GM19467 (cell line): ENCODE data around the gene MDH1B.
"Not testable (repeated sequence)": the region's sequence is repeated elsewhere in the genome, so short reads cannot be mapped to it uniquely, and the experiment has no call there.

Experiments used
- ATAC-seq: cut with Tn5 transposase; IDR thresholded peaks from one replicate; pipeline ENCODE4 v1.9.1; 2021; ENCODE audit warnings: mild to moderate bottlenecking, moderate library complexity; ENCODE audit not compliant: unreplicated experiment

The MDH1B gene

DNA sequence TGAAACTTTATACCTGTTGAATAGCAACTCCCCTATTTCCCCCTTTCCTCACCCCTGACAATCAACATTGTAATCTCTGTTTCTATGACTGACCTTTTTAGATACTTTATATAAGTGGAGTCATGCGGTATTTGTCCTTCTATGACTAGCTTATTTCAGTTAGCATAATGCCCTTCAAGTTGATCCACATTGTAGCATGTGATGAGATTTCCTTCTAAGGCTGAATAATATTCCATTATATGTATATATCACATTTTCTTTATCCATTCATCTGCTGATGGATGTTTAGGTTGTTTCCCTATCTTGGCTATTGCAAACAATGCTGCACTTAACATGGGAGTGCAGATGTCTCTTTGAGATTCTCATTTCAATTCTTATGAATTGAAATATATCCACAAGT lies 9.7 kb upstream of the MDH1B start:
- no peak for ATAC-seq

DNA sequence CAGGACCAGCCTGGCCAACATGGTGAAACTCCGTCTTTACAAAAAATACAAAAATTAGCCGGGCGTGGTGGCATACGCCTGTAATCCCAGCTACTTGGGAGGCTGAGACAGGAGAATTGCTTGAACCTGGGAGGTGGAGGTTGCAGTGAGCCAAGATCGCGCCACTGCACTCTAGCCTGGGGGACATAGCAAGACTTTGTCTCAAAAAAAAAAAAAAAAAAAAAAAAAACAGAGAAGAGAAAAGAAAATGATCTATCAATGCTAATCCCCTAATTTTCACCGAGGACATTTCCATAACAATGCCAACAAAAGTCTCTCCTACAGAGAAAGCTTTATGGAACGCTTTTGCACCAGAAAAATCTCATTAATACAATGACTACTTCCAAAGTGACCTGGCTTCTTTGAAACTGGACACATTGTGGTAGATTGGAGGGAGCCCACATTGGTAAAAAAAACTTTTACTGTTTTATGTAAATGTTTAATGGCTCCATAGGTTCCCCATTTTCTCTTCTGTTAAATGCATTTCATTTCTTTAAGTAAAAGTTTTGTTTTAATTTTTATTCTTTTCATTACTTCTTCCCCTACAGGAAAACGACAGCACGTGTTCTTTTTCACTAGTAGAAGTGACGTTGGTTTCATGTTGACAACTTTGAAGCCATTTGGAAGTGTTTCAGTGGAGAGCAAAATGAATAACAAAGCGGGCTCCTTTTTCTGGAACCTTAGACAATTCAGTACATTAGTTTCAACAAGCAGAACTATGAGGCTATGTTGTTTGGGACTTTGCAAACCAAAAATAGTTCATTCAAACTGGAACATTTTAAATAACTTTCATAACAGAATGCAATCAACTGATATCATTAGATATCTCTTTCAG lies 1.2 kb upstream of the MDH1B start:
- no peak for ATAC-seq

DNA sequence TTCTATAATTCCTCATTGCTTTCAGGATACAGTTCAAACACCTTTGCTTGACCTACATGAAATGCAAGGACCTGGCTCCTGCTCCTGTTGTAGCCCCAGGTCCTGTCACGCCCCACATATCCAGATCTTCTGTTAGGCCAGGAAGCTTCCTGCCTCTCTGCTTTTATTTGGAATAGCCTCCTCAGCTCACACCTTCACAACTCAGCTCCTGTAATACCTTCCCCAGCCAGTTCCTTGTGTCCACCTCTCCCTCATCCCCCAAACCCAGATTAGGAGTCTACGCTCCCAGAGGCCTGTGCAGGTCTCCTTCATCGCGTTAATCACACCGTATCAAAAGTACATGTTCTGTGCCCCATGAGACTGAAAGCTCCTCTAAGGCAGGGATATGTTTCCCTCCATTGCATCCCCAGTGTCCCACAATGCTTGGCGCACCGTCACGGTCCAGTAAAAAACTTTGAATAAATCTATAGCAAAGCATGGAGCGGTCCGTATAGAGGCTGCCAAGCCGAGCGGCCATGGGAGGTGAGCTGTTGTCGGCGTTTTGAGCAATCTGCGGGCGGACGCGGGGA lies 371 bp downstream of the MDH1B start:
- no peak for ATAC-seq

- no peak for ATAC-seq
Observed at GRCh38 chr2:206756816-206757215, 8.3 kb downstream of the MDH1B start.

DNA sequence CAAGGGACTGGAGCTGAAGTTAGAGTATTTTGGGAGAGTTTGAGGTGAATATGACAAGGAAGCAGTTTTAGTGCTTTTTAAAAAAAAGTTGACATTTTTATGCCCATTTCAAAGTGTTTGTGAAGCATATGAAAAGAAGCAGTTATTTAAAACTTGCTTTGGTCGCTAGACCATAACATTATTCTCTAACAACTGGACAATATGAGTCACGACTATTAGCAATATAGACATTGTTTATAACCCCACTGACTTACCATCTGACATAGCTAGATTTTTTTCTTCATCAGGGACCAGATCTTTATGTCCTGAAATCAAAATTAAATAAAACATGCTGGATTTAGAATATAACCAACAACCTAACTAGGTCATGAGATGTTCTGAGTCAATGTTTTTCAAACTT lies 24.3 kb downstream of the MDH1B start:
- no peak for ATAC-seq

DNA sequence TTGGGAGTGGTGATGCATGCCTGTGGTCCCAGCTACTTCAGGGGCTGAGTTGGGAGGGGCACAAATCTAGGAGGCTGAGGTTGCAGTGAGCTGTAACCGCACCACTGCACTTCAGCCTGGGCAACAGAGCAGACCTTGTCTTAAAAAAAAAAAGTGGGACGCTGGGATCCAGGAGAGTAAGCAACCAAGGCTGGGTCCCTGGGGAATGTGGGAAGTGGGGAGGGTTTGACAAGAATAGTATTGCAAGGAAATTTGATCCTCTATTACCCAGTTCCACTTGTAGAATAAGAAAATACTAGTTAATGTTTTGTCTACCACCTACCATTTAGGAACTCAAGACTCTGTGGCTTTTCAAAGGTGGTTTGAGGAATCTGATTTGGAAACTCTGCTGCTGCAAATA lies 25.9 kb downstream of the MDH1B start:
- no peak for ATAC-seq

DNA sequence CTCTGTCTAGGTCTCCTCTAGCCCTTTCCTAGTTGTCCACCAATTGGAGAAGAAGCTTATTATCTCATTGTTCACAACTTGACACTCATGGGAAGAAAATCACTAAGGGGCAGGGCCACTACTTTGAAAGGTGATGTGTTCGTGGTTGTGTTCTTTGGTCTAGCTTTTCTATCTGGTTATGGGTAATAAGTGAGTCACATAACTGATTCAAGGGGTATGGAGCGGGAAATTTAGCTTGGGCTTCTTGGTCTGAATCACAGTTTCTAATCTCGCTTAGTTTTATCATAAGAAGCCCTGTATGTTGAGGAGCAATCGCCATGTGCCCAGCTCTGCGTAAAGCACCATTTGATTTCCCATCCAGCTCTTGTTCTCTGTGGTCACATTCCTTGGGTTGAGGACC lies 28.2 kb downstream of the MDH1B start:
- ATAC-seq, result no peak

- ATAC-seq, result no peak
Observed at GRCh38 chr2:206733341-206733740, 31.8 kb downstream of the MDH1B start.

DNA sequence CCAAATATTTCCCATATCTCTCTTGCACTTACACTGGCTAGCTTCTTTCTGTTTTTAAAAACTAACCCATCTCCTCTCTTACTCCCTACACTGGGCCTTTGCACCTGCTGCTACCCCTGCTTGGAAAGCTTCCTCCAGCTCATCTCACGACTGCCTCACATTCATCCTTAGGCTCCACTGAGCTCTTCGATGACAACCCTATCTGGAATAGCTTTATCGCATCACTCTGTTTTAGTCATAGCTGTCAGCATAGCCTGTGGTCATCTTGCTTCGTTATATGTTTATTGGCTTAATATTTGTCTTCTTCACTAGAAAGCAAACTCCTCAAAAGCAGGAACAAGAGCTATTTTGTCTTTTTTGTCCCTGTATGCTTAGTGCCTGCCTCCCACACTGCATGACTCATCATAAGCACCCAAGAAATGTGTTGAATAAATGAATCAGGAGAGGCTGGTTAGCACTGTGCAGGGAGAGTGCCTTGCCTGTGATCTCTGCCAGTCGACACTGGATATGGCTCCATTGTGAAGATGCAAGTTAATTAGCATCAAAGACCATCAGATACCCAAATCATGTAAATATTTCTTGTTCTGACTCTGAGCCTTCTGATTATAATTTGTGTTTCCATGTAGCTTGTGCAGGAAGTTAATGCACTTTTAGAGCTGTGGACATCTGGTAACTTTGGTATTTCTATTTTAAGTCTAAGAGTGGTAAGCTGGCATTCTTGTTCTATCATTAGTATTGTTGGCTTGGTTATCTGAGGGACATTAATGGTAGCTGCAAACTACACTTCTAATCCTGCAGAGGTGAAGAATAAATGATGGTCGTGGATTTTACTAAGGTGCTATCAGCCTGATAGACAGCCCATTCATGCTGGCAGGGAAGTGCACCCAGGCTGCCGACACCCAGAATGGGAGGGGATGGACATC lies 36.6 kb downstream of the MDH1B start:
- no peak for ATAC-seq

GRCh38 chr2:206727287-206727686 lies 37.8 kb downstream of the MDH1B start:
- ATAC-seq, result no peak

DNA sequence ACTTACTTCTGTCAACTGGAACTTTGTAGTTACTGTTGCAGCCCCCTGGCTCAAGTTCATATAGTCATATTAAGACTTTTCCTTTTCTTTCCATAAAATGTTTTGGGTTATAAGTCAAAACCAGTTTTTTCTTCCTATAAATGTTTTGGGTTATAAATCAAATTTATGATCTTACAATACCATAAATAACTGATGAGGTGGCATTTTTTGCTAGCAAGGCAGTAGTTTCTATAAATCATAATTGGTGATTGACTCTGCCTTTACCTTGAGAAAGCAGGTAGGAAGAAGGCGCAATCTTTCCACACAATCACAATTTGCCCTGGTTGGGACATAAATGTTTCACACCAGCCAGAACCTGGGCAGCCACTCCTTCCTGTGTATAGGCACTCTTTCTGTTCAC lies 41.8 kb downstream of the MDH1B start:
- no peak for ATAC-seq

GRCh38 chr2:206721256-206721920 lies 43.7 kb downstream of the MDH1B start:
- ATAC-seq, result peak; percentile 74

- ATAC-seq, result no peak
Observed at GRCh38 chr2:206718296-206718695, 46.8 kb downstream of the MDH1B start, which contains the start of gene DYTN. TSS of gene DYTN (minus strand) at chr2:206718396. CDS start at chr2:206718279, 117 bp downstream.

GRCh38 chr2:206716623-206717022 lies 48.5 kb downstream of the MDH1B start:
- ATAC-seq, result no peak

- not testable (repeated sequence) for ATAC-seq
Observed at GRCh38 chr2:206715183-206715582, 49.9 kb downstream of the MDH1B start.

DNA sequence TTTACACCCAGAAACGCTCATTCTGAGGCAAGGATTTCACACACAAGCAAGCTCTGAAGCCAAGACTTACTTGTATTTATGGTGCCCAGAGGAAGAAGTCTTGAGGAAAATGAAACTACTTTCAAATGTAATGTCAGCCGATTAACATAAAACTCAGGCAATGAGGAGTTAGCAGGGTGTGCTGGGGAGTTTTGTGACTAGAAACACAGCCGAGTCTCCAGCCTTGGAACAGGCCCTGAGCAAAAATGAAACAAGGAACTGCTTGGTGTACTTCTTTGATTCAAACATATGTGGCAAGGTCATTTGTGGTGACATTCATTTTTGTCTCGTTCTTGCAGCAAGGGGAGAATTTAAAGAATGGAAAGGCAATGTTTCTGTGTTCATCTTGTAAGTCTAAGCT lies 51.4 kb downstream of the MDH1B start:
- no peak for ATAC-seq

DNA sequence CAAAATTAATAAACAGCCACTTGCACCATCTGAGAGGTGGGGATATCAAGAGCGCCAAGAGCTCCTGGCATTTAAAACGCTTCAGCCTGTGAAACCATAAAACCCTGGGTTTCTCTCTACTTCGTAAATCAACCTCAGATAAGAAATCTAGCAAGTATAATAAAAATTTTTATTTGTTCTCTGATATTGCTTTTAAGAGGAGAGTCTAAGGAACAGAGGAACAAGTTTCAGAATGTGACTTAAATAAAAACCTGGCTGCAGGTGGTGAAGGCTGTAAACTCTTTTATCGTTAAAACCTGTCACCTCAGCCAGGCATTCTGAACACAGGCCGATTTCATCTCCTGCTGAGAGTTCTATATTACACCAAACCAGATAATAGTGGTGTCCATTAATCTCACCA lies 56.8 kb downstream of the MDH1B start:
- no peak for ATAC-seq

- ATAC-seq, result no peak
Observed at GRCh38 chr2:206707164-206707701, 57.9 kb downstream of the MDH1B start.

- ATAC-seq, result no peak
Observed at GRCh38 chr2:206701952-206702605, 63.0 kb downstream of the MDH1B start.

DNA sequence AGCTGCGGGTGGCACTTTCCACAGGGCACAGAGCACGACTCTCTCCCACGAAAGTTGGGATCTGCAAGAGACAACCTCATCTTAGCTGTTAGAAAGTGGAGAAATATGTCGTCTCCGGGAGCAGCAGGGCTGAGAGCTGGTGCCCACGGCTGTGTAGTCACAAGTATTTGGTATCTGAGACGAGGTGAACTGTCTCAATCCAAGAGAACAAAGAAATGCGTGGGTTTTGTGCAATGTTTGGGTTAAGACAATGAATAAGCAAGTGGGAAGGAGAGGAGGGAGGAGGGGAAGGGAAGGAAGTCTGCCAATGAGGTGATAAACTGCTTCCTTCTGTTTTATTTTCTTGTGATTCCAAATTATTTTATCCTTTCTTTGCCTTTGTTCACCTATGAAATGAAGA lies 65.0 kb downstream of the MDH1B start:
- ATAC-seq, result no peak
